NCI-H526 (cell line): ENCODE measurements around the gene IFIT1.
"Not testable (repeated sequence)": the region's sequence is repeated elsewhere in the genome, so short reads cannot be mapped to it uniquely, and the experiment has no call there.

Experiments
- DNase-seq, 2 experiments: peaks; one replicate each; lab custom pipeline; 2025; lab: John Stamatoyannopoulos, UW

IFIT1 gene

DNA sequence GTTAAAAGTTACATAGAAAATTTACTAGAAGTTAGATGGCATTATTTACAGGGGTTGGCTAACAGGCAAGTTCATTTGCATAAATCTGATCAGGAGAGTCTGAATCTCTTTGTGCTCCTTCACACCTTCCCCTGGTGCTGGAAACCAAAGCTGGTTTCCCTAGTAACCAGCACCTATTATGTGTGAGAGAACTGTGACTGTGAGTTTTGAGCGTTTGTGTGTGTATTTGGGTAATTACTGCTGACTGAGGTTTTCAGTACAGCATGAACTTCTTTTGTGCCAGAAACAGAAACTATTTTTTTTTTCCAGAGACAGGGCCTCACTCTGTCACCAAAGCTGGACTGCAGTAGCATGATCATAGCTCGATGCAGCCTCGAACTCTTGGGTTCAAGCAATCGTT is 24.9 kb upstream of the IFIT1 start:
- no peak for DNase-seq

DNA sequence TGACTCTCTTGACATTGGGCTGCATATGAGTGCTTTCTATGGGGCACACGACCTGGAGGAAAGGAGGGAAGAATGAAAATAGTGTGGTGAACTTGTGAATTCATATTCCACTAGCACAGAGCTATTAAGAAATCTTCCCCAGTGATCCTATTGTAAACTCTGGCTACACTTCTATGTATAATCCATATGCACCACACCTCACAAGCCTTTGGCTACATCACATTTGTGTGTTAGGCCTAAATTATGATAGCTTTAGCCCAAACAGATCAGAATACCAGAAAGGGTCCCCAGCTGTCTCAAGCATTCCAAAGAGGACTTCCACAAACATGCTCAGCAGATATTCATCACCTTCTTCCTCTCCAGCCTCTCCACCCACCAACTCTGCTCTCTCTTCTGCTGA is 24.3 kb upstream of the IFIT1 start:
- DNase-seq = no peak

DNA sequence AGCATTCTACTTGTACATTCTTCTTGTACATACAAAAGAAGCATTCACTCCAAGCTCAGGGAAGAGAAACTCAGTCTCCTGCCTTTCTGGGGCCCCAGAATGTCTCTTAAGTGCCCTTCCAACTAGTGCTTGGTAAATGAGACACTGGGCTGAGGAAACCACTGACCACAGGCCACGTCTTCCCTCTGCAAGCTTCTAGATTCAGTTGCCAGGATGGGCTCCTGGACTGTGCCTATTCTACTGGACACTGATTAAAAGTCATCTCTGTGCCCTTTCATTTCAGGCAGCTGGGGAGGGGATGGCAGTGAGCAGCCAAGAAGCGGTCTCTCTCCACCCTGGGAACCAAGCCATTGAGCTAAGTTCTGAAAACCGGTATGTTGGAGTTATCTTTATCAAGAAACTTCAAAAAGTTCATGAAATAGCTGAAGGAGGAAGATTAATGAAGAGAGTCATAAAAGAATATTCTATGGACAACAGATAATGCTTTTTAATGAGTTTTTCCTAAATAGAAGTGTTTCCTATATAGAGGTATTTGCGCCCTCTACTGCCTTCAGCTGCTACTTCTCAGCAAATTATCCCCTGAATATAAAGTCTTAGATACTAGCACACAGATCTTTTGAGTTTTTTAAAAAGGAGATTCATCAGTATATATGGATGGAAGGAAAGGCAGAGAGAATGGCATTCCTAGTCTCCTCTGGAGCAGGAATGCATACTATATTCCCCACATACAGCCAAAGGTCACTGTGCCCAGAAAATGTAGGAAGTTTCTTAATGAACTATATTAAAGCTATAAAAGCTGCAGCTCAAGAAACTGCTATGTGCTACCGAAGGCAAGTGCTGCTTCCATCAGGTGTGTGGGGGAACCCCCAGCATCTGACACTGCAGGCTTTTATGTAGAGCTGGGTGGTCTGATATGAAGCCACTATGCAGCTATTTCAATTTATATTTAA is 23.0 kb upstream of the IFIT1 start:
- peak in 1 of 2 experiments; percentile 9 for DNase-seq

DNA sequence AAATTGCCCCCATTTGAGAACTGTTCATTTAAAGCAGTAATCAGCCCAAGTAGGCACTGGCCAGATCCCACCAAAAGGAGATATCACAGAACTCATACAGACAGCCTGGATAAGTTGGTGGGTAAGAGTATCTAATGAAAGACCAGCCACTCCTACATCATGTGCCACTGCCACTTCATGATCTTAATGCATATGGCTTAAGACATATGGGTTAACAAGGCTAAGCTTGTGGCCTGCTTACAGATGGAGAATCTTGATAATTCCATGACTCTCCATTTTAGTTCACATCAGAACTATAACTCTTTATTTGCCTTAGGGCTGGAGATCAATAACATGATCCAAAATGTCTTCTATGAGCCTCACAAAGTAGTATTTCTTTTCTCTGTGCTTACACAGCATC is 21.3 kb upstream of the IFIT1 start:
- DNase-seq = no peak

DNA sequence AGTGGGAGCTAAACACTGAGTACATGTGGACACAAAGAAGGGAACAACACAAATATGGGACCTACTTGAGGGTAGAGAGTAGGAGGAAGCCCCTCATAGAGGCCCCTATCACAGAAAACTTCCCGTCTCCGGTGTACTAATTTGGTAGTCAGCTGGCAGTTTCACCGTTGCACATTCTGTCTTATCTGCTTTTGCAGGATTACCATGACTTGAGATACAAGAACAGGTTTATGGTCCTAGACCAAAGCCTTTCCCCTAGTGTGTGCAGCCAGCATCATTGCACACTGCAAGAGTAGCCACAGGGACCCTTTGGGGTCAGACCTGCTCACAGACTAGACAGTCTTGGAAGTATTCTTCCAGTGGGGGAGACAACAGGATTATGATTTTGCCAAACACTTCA is 20.4 kb upstream of the IFIT1 start:
- no peak for DNase-seq

DNA sequence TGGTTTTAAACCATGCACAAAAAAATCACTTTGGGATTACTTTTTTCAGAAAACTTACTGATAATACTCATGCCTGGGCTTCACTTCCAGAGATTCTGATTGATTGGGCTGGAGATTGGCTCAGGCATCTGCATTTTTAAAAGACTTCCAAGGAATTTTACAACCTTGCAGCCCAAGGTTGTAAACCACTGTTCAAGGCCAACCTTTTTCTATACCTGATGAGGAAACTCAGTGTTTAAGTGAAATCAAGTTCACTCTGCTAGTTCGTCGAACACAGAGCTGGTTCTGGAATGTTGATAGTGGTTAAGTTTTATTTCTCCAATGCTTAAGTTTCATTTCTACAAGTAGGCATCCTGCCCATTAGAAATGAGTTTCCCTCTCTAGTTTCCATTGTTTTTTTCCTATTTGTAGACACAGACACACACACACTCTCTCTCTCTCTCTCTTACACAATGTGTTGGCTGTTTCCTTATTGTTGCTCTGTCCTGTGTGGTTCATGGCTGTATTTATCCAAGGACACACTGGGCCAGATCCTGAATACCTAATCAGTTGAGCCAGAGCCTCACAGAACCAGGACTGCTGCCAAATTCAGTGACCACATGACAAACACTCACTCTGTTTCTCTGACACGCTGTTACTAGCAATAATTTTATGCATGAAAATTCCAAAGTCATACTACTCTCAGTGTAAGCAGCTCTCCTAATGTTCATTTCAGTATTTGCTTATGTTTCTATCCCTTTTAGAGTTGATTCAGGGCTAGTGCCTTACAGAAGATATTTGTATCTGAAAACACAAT is 18.3 kb upstream of the IFIT1 start:
- no peak for DNase-seq

DNA sequence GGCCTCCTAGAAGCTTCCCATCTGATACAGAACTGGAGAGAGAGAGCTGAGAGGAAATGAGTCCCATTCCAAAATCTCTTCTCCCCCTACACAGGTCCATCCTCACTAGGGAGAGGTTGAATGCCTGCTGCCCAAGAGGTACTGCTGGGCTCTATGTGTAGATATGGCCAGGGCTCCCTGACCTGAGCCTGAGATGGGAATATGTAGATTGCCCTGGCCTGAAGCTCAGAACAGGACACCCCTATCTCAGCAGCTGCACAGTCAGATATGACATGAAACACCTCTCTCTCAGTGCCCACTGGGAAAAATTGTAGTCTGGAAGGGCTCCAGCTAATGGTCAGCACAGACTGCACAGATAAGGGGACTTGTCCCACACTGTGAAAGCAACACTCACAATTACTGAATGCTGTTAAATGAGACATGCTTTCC is 17.7 kb upstream of the IFIT1 start:
- DNase-seq = no peak

DNA sequence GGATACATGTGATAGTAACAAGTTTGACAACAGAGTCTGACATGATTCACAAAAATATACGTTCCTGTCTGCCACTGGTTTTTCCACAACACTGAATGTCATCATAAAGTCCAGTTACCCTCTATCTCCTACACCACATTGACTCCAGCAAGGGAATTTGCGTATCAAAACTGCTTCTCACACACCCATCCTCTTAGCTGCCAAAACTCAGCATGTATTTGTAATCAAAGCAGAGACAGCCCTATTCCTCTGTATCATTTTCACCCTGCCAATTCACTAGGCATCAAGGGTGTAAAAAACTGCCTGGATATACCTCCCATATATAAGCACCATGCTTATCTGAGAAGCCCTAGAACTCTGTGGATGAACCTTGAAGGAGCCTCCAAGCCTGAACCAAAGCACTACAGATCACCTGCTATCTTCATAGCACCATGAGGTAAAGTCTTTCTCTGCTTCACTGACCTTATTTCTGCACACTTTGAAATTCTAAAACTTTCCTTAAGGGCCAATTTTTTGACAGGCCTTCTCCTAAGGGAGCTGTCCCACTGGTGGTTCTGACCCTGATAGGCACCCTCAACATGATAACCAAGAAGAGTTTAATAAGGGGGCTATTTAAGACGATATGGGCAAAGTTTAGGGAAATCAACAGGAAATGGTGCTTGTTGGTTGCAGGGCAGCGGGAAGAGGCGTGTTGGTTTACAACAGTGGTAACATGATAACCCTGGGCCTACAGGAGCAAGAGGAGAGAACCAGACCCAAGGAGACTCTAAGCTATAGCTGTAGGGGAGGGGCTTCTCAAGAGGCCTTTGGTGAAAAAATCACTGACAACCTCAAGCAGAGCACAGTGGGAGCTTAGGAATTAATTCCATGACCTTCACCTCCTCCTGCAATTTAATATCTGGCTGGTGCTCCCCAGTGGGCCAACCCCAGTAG is 14.5 kb upstream of the IFIT1 start, which contains the start of gene IFIT1B:
Gene IFIT1B (plus strand): TSS at position 352 of the 933 bp plus-strand sequence. CDS start 80 bp downstream, at position 432.
- no peak for DNase-seq

DNA sequence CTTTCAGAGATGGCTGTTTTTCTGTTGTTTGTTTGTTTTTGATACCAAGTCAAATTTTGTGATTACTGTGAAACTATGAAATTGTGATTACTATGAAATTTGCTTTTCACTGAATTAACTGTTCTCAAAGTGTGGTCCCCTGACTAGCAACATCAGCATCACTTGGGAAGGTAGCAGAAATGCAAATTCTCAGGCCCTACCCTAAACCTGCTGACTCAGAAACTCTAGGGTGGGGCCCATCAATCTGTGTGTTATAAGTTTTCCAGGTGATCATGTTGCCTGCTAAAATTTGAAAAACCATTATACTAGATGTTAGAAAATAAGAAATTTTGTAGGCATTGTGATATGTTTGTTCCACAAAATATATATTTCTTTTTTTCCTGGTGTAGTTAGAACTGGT is 13.3 kb upstream of the IFIT1 start:
- DNase-seq = no peak

DNA sequence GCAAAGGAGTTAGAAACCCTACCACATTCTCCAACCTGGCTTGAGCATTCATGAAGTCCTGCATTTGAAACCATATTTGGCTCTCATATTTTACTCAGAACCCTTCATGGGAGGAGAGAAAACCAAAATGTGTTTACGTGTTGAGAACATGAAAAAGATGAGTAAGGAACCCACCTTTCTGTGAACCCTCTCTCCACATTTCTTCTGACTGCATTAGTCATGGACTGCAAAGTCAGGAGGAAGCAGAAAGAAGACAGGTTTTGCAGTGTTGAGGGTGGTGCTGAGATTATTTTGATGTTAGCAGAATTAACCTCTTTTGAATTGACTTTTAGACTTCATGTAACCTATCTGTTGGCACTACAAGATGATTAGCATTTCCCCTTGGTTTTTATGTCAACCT is 9.7 kb upstream of the IFIT1 start:
- no peak for DNase-seq

DNA sequence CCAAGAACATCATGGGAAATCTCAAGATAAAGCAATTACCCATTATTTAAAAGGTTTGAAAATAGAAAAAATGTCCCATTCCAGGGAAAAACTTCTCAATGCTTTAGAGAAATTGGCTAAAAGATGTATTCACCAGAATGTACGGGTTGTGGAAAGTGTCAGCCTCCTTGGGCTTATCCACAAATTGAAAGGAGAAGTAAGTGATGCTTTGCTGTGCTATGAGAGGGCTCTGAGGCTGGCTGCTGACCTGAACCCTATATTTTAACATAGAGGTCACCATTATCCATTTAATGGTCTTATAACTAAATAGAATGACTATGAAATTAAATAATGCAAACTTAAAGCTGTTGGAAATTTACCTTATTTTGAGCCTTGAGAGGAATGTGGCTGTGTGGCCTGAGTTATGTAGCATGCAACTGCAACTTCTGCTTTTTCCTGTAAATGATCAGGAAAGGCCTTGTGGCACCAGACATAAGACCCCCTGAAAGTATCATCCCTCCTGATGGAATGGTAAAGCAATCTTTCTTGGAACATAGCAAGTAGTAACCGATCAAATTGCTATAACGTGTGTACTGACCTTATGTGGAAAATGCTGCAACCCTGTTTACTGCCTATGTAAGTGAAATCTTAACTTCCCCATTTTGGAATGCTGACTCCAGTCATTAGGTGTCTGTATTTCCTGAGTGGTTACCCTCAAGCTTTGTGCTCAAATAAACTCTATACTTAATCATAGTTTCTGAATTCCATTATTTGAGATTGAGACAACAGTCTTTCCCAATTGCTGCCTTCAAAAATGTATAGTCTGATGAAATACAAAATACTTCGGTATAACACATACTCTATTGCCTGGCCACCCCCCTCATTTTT is 7.7 kb upstream of the IFIT1 start:
- DNase-seq = no peak

DNA sequence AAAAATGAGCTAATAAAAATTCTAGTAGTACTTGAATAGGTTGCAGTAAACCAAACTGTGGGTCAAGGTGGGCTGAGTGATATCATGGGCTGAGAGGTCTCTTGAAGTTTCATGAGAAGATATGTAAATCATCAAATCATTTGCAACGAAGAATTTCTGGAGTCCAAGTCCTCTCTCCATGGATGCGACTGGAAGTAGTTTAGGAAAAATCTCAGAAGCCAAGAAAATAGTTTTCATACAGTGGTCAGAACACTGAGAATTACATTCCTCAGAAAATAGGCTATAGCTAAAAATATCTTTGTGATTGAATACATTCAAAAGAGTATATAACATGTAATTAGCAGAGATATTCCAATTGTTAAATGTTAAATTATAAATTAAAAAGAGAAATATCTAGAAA is 3.6 kb upstream of the IFIT1 start:
- DNase-seq = no peak

DNA sequence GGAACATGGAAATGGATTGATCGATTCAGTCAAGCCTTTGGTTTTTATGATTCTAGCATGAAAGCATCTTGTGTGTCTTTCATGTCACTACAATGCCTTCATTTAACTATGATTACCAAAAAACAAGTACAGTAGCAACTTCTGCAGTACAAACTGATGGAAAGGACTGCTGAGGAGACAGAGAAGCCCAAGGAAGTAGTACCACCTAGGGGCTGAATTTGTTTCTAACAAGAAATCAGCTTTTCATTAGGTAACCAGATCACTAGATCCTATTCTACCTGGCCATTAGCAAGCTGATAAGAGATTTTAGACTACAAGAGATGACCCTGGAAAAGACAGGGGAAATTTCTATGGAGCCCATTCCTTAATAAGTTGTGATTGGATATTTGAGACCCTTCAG is 3.2 kb upstream of the IFIT1 start:
- peak in 1 of 2 experiments; percentile 31 for DNase-seq

DNA sequence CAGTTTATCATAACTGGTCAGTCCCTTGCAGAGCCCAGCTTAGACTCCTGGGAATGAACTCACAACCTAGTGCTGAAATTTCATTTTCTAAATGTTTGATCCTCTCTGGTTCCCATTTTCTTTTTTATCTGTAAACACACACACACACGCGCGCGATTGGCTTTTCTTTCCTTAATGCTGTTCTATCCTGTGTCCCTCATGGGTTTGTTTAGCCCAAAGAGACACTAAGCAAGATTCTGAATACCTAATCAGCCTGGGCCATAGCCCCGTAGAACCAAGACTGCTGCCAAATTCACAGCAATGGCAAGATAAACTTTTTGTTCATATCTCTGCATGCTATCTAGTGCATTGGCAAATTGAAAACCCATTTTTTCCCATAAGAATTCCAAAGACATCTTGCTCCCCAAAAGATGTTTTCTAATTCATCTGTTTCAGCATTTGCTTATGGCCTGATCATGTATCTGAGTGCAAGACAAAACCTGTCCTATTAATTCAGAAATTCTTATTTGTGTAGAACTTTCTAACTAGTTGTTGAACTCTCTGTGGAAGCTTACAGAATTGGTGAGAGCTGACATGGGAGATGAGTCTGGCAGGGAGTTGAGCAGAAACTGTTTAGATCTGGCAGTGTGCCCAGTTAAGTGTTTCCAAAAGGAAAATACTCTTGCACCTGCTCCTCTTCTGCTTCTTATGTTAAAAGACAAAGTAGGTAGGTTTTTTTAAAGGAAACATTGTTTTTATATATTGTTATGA is 1.8 kb upstream of the IFIT1 start:
- no peak for DNase-seq

DNA sequence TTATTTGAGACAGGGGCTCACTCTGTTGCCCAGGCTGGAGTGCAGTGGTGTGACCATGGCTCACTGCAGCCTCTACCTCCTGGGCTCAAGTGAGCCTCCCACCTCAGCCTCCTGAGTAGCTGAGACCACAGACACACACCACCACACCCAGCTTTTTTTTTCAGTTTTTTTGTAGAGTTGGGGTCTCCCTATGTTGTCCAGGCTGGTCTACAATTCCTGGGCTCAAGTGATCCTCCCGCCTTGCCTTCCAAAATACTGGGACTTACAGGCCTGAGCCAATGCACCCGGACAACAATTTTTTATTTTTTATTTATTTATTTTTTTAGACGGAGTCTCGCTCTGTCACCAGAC is 1.2 kb upstream of the IFIT1 start:
- not testable (repeated sequence) for DNase-seq

DNA sequence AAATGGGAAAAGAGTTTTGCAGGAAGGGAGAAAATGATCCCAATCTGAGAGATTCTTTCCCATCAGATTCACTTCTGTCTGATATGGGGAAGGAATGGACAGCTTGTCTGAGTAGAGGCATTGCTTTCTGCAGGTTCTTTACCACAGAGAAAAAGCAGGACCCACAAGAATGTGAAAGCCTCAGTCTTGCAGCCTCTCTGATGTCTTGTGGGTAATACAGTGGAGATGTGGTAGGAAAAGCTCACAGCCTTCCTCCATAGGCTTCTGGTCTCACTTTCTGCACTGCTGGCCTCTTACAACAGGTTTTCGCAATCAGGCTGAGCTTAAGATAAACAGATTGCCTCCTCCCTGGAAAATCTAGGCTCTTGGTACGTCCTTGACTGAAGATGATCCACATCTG is 551 bp downstream of the IFIT1 start:
- no peak for DNase-seq

DNA sequence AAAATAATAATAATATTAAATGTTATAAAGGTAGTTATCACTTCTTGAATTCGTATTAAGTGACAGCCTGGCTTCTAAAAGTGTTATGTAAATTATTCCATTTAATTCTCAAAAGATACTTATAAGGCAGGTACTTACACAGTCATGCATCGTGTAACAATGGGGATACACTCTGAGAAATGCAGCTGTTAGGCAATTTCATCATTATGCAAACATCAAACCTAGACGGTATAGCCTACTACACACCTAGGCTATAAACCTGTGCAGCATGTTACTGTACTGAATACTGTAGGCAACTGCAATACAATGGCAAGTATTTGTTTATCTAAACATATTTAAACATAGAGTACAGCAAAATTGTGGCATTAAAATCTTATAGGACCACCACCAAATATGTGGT is 1.5 kb downstream of the IFIT1 start:
- peak; percentile 32 to 41 for DNase-seq

DNA sequence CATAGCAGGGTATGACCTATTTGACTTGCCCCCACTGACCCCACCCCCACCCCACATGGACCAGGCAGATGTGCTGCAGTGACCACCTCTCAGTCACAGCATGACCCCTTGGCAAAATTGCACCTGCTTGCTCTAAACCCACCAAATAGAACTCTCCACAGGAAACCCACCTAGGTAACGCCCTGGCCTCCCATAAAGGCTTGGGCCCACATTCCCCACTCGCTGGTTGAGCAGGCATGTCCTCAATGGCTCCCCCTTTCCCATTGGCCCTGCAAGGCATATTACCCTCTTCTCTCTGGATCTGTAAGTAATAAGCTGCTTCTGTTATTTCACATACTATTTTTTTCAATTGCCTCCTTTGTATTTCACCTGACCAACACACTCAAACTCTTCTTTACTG is 2.7 kb downstream of the IFIT1 start:
- no peak for DNase-seq

DNA sequence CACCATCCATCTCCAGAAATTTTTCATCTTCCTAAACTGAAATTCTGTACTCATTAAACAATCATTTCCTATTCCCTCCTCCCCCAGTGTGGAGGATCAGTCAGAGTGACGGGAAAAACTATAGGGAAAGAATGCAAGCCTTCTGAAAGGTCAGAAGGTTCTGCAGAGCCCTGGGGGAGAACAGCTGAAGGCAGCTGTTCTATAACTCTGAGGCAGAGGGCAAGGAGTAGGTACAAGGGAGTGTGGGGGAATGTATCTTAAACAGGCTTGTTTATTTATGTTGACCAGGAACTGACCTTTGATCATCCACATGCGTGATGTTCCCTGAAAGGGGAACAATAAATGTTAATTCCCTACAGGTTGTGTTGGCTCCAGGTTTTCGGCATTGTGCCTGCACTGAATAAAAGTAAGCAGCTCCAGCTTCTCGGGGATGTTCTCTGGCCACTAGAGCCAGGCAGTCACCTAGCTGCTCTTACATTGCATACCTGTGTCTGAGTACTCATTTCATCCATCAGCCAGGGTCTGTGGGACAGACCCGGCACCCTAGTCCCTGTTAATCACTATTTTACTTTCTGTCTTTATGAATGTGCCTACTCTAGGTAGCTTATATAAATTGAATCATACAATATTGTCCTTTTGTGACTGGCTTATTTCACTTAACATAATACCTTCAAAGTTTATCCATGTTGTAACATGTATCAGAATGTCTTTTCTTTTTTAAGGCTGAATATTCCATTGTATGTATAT is 5.8 kb downstream of the IFIT1 start:
- DNase-seq = no peak

DNA sequence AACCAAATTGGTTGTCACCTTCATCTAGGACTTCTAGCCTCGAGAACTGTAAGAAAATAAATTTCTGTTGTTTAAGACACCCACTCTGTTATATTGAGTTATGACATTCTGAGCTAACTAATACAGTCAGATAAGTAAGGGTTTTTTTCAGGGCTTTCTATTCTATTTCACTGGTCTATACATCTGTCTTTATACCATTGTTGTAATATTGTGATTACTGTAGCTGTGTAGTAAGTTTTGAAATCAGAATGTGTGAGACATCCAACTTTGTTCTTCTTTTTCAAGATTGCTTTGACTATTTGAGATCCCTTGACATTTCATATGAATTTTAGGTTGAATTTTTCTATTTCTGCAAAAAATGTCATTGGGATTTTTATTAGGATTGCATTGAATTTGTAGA is 7.5 kb downstream of the IFIT1 start:
- DNase-seq = no peak
